Neuronal stem cell (in vitro differentiated cells): ENCODE data around the gene C3orf18.

Experiments used
- DNase-seq: peaks from one replicate; pipeline ENCODE4 v3.0.0-alpha.2; 2013; ENCODE audit warnings: low spot score
- H2AFZ ChIP-seq: one replicate; pipeline ENCODE4 v1.6.1; 2013; ENCODE audit warnings: mild to moderate bottlenecking, low read length, inconsistent platforms
- H2AK5ac ChIP-seq: 2 replicates; pipeline ENCODE4 v1.6.1; 2013; ENCODE audit warnings: low read depth, mild to moderate bottlenecking, inconsistent platforms, low read length, moderate library complexity, mixed read lengths
- H2BK120ac ChIP-seq: 2 replicates; pipeline ENCODE4 v1.6.1; 2013; ENCODE audit warnings: low read depth, mild to moderate bottlenecking, inconsistent platforms, low read length, moderate library complexity, mixed read lengths
- H2BK12ac ChIP-seq: one replicate; pipeline ENCODE4 v1.6.1; 2013; ENCODE audit warnings: low read length, inconsistent platforms
- H2BK15ac ChIP-seq: 2 replicates; pipeline ENCODE4 v1.6.1; 2013; ENCODE audit warnings: mild to moderate bottlenecking, low read length, inconsistent platforms, mixed read lengths
- H2BK5ac ChIP-seq: one replicate; pipeline ENCODE4 v1.6.1; 2013; ENCODE audit warnings: inconsistent platforms, mild to moderate bottlenecking, low read length, moderate library complexity
- H3K14ac ChIP-seq: one replicate; pipeline ENCODE4 v1.6.1; 2013; ENCODE audit warnings: low read length, inconsistent platforms
- H3K18ac ChIP-seq: 2 replicates; pipeline ENCODE4 v1.6.1; 2013; ENCODE audit warnings: low read length, inconsistent platforms
- H3K23ac ChIP-seq: 2 replicates; pipeline ENCODE4 v1.6.1; 2013; ENCODE audit warnings: low read depth, mild to moderate bottlenecking, mixed read lengths, low read length, inconsistent platforms; ENCODE audit not compliant: poor library complexity
- H3K27ac ChIP-seq: replicated peaks from 3 replicates; pipeline ENCODE4 v1.5.1; 2013; ENCODE audit warnings: low read length, inconsistent platforms
- H3K27me3 ChIP-seq, 3 experiments: 2 replicates each; pipeline ENCODE4 v1.6.1; 2013; ENCODE audit warnings: low read length in 3 of 3, mild to moderate bottlenecking in 2 of 3, inconsistent platforms in 1 of 3, low read depth in 1 of 3, mixed read lengths in 1 of 3, moderate library complexity in 1 of 3; ENCODE audit not compliant: control insufficient read depth in 3 of 3, insufficient read depth in 3 of 3
- H3K36me3 ChIP-seq, 2 donors: replicated peaks in 1 of 2; 2 replicates each; pipeline ENCODE4 v1.6.1; 2013; ENCODE audit warnings: low read length in 2 of 2; ENCODE audit not compliant: control insufficient read depth in 2 of 2, insufficient read depth in 2 of 2
- H3K4ac ChIP-seq: 2 replicates; pipeline ENCODE4 v1.6.1; 2013; ENCODE audit warnings: inconsistent platforms, mild to moderate bottlenecking, low read length, moderate library complexity
- H3K4me1 ChIP-seq, 2 donors: 1 replicate in 1 of 2; 2 replicates in 1 of 2; pipeline ENCODE4 v1.6.1; 2013; ENCODE audit warnings: low read length in 2 of 2, low read depth in 1 of 2; ENCODE audit not compliant: control insufficient read depth in 2 of 2, insufficient read depth in 1 of 2
- H3K4me2 ChIP-seq: one replicate; pipeline ENCODE4 v1.6.1; 2013; ENCODE audit warnings: mild to moderate bottlenecking, low read length, inconsistent platforms; ENCODE audit not compliant: insufficient read depth, poor library complexity, severe bottlenecking
- H3K4me3 ChIP-seq, 2 donors: 2 replicates each; pipeline ENCODE4 v1.5.1; 2013; ENCODE audit warnings: low read length in 2 of 2, mild to moderate bottlenecking in 2 of 2, inconsistent platforms in 1 of 2, moderate library complexity in 1 of 2
- H3K79me1 ChIP-seq: one replicate; pipeline ENCODE4 v1.6.1; 2013; ENCODE audit warnings: low read depth, mild to moderate bottlenecking, inconsistent platforms, low read length, moderate library complexity
- H3K9ac ChIP-seq: one replicate; pipeline ENCODE4 v1.6.1; 2013; ENCODE audit warnings: mild to moderate bottlenecking, low read depth, low read length, inconsistent platforms; ENCODE audit not compliant: poor library complexity
- H3K9me3 ChIP-seq, 2 donors: replicated peaks in 1 of 2; 2 replicates each; pipeline versions ENCODE3 to v1.6.1; 2013; ENCODE audit warnings: low read length in 2 of 2, mild to moderate bottlenecking in 2 of 2, inconsistent platforms in 1 of 2, low read depth in 1 of 2, mixed read lengths in 1 of 2, moderate library complexity in 1 of 2; ENCODE audit not compliant: control insufficient read depth in 2 of 2, insufficient read depth in 1 of 2
- H4K8ac ChIP-seq: one replicate; pipeline ENCODE4 v1.6.1; 2013; ENCODE audit warnings: low read depth, mild to moderate bottlenecking, inconsistent platforms, low read length, moderate library complexity
- H4K91ac ChIP-seq: one replicate; pipeline ENCODE4 v1.6.1; 2013; ENCODE audit warnings: low read length, low read depth, mild to moderate bottlenecking, inconsistent platforms; ENCODE audit not compliant: poor library complexity
- WGBS, 2 donors: extraction: QIAGEN DNeasy Blood & Tissue Kit; methylation state at CpG; one replicate each; pipeline ENCODE4 v1.1.7; 2013; ENCODE audit warnings: missing lambda C conversion rate in 2 of 2, mixed read lengths in 1 of 2; ENCODE audit not compliant: insufficient read length in 2 of 2, insufficient replicate concordance in 1 of 2; ENCODE audit errors: extremely low coverage in 2 of 2; 5-methylcytosine and 5-hydroxymethylcytosine counted together

The C3orf18 gene

DNA sequence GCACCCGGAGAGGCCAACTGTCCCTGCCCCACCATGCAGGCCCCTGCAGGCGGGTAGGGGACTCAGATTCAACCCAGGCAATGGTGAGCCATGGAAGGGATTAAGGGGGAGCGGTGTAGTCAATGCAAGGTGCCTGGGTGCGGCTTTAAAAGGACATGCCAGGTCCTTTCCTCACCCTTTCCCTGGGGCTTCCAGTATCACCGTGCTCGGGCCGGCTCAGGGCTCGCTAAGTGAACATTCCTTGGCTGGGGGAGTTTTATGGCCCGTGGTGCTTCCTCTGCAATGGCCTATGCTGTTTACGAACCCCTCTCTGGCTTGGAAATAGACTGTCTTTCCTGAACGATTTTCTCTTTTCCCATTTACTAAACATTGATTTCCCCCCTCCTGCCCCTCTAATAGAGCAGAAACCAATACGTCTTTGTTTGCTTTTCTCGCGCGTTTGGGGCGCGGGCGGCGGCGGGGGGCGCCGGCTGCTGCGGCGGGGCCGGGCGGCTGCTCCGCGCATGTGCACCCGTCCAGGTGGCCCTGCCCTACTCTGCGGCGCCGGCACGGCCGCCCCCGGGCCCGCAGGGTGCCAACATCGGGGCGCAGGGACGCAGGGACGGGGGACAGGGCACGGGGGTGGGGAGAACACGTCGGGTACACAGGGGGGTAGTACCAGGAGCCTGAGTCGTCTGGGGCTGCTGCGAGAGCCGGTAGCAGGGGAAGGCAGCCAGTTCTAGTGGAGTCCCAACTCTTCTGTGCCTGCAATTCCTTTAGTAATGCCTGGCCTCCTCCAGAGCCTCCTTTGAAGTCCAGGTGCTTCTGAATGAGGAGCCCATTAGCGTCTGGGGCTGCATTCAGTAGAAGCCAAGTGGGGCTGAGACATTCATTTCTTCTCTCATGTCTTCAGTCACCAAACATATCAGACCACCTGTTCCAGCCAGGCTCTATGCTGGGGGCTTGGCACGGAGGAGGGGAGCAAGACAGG lies 37.3 kb downstream of the C3orf18 start:
- no peak for DNase-seq
- WGBS, 2 donors: no CpG with 5 or more reads among the region's 48 CpGs
- no peaks in the 10 kb centered on the region for H3K9me3 ChIP-seq
- H2AFZ ChIP-seq: peak overlapping the region; percentile 66
- no peak overlapping the region for H2BK120ac ChIP-seq
- no peak overlapping the region for H2BK12ac ChIP-seq
- peaks cover 1% of the 10 kb centered on the region for H3K79me1 ChIP-seq
- H3K4me1 ChIP-seq: peaks cover 11 to 20% of the 10 kb centered on the region in 2 donors
- no peak overlapping the region for H3K4me3 ChIP-seq
- no peak overlapping the region for H3K14ac ChIP-seq
- H2BK15ac ChIP-seq: no peak overlapping the region
- H3K18ac ChIP-seq: peak overlapping the region; percentile 0
- H2AK5ac ChIP-seq: no peak overlapping the region
- H3K4ac ChIP-seq: no peak overlapping the region
- H4K91ac ChIP-seq: no peak overlapping the region
- H3K23ac ChIP-seq: no peak overlapping the region
- no peaks in the 10 kb centered on the region for H3K36me3 ChIP-seq
- peaks cover 0 to 96% (median 10%) of the 10 kb centered on the region in 3 experiments for H3K27me3 ChIP-seq
- H3K9ac ChIP-seq: peak overlapping the region; percentile 45
- peak overlapping the region; percentile 47 for H3K4me2 ChIP-seq
- no peak overlapping the region for H2BK5ac ChIP-seq
- no peak overlapping the region for H4K8ac ChIP-seq
- H3K27ac ChIP-seq: no peak overlapping the region

DNA sequence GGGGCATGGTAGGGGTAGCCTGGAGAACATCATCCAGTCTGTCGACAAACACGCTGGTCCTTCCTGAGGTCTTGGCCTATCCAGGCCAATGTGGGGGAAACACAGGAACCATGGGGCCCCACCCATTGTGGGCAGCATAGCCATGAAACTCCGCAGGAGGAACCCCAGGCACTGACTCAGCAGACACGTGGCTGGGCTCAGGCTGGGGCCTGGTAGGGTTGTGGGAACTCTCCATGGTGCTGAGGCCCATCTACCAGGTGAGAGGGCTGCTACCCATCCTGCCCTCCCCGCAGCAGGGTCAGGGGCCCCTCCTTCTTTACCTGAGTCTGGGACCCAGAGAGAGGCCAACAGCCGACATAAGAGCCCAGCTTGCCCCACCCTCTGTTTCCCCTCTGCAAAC lies 41.6 kb downstream of the C3orf18 start:
- no peak overlapping the region for H3K4ac ChIP-seq
- no peak overlapping the region for H3K14ac ChIP-seq
- no peak overlapping the region for H4K8ac ChIP-seq
- H3K23ac ChIP-seq: peak overlapping the region; percentile 50
- H3K9me3 ChIP-seq: no peaks in the 10 kb centered on the region
- peaks cover 0 to 14% of the 10 kb centered on the region in 2 donors for H3K4me1 ChIP-seq
- no peak overlapping the region for H2BK12ac ChIP-seq
- H2AFZ ChIP-seq: no peak overlapping the region
- H2BK15ac ChIP-seq: no peak overlapping the region
- no peak overlapping the region for H4K91ac ChIP-seq
- no peak overlapping the region for H3K4me3 ChIP-seq
- no peak overlapping the region for H3K4me2 ChIP-seq
- peaks cover 1% of the 10 kb centered on the region for H3K79me1 ChIP-seq
- no peak overlapping the region for H2BK120ac ChIP-seq
- no peak for DNase-seq
- H2BK5ac ChIP-seq: no peak overlapping the region
- WGBS, 2 donors: no CpG with 5 or more reads among the region's 6 CpGs
- peaks cover 0 to 94% (median 5%) of the 10 kb centered on the region in 3 experiments for H3K27me3 ChIP-seq
- no peak overlapping the region for H2AK5ac ChIP-seq
- H3K18ac ChIP-seq: no peak overlapping the region
- H3K27ac ChIP-seq: no peak overlapping the region
- H3K36me3 ChIP-seq: no peaks in the 10 kb centered on the region
- H3K9ac ChIP-seq: no peak overlapping the region

DNA sequence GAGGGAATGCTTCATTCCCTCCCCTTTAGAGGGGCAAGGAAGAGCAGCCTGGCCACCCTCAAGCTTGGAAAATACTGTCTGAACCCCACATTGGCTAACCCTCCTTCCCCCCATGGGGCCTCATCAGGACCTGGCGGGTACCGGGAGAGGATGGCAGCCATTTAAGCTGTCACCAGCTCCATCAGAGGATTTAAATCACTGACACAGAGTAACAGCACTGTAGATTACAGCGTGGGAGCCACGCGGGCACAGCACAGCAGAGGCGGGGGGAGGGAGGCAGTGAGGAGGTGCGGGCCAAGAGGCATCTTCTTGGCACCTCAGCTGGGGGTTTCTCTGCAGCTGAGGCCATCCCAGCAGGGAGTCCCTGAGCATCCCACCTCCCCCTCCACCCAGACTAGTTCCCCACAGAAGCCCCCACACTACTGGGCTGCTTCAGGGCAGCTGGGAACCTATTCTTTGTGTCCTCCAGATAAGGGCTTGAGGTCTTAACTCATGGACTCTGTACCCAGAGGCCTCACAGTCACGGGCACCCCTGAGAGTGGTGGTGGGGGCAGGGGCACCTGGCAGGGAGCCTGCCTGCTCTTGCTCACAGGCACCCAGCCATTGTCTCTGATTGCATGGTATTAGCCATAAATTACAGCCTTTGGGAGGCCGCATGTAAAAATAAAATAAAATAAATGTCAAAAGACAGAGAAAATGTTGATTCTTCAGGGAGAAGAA lies 42.2 kb downstream of the C3orf18 start:
- Histone ChIP-seq H3K4ac (no peak overlapping the region), H4K8ac (no peak overlapping the region), H3K27me3 (peaks cover 0 to 94% (median 3%) of the 10 kb centered on the region in 3 experiments), H3K18ac (no peak overlapping the region), H3K79me1 (peaks cover 1% of the 10 kb centered on the region), H2BK15ac (no peak overlapping the region), H3K27ac (no peak overlapping the region), H3K4me2 (no peak overlapping the region), H3K23ac (no peak overlapping the region), H3K4me3 (no peak overlapping the region), H3K14ac (no peak overlapping the region), H2BK12ac (no peak overlapping the region), H2BK5ac (no peak overlapping the region), H4K91ac (no peak overlapping the region), H3K9me3 (no peaks in the 10 kb centered on the region), H3K4me1 (peaks cover 0 to 16% of the 10 kb centered on the region in 2 donors), H3K9ac (no peak overlapping the region), H3K36me3 (no peaks in the 10 kb centered on the region), H2AFZ (no peak overlapping the region), H2BK120ac (no peak overlapping the region), H2AK5ac (no peak overlapping the region)
- no peak for DNase-seq
- WGBS, 2 donors: no CpG with 5 or more reads among the region's 9 CpGs

DNA sequence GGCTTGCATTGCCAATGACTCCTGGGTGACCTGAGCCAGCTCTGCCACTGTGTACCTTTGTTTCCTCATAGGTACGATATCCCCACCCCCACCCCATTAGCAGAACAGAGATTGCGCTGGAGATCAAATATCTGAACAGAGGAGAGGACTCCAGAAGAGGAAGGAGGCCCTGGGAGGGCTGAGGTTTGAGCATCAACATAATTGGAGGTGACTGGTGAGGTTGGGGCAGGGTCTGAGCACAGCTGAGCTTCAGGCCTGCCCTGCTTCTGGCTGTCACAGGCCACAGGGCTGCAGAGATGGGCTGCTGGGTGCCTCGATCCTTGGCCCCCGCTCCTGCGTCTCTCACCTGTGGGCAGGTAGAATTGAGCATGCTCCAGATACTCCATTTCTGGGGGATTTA lies 42.8 kb downstream of the C3orf18 start:
- H3K4ac ChIP-seq: no peak overlapping the region
- H2BK5ac ChIP-seq: no peak overlapping the region
- no peak overlapping the region for H3K14ac ChIP-seq
- H3K9me3 ChIP-seq: no peaks in the 10 kb centered on the region
- no peak overlapping the region for H2BK120ac ChIP-seq
- peaks cover 1% of the 10 kb centered on the region for H3K79me1 ChIP-seq
- no peaks in the 10 kb centered on the region for H3K36me3 ChIP-seq
- H3K4me2 ChIP-seq: no peak overlapping the region
- H4K8ac ChIP-seq: no peak overlapping the region
- no peak overlapping the region for H3K23ac ChIP-seq
- no peak overlapping the region for H2AK5ac ChIP-seq
- no peak overlapping the region for H2AFZ ChIP-seq
- H3K27ac ChIP-seq: no peak overlapping the region
- WGBS, 2 donors: no CpG with 5 or more reads among the region's 5 CpGs
- no peak for DNase-seq
- no peak overlapping the region for H3K4me3 ChIP-seq
- H2BK12ac ChIP-seq: no peak overlapping the region
- peaks cover 0 to 88% (median 3%) of the 10 kb centered on the region in 3 experiments for H3K27me3 ChIP-seq
- no peak overlapping the region for H2BK15ac ChIP-seq
- peaks cover 0 to 11% of the 10 kb centered on the region in 2 donors for H3K4me1 ChIP-seq
- H3K18ac ChIP-seq: no peak overlapping the region
- H3K9ac ChIP-seq: no peak overlapping the region
- H4K91ac ChIP-seq: no peak overlapping the region
